ENCODE results near the gene ADAMTS12. TPM values are rescaled to one million over a fixed set of nuclear protein-coding genes. Genes with fewer than 3 reads are reported as not detected.

The ADAMTS12 gene
- total RNA-seq, 1 donor from 2014 or later = 10.4 TPM

- no peak for DNase-seq (ENCODE audit: low read depth, low spot score)
- Mint-ChIP-seq H3K4me1 (no peaks in the 10 kb centered on the region), H3K27me3 (ENCODE audit: low read depth) (no peaks in the 10 kb centered on the region), H3K9me3 (no peaks in the 10 kb centered on the region), H3K36me3 (ENCODE audit: low read depth) (no peaks in the 10 kb centered on the region), H3K4me3 (no peak overlapping the region), H3K27ac (ENCODE audit: unreplicated experiment) (no peak overlapping the region)
- TF ChIP-seq CTCF (conservative IDR thresholded peaks at IDR 0.05) = no peak
Measured at GRCh38 chr5:33801292-33801691, 90.5 kb downstream of the ADAMTS12 start.

- no peak overlapping the region for H3K4me3 Mint-ChIP-seq
- H3K27ac Mint-ChIP-seq (ENCODE audit: unreplicated experiment) = no peak overlapping the region
- peaks cover 7% of the 10 kb centered on the region for H3K4me1 Mint-ChIP-seq
- no peaks in the 10 kb centered on the region for H3K9me3 Mint-ChIP-seq
- no peak for TF ChIP-seq CTCF (conservative IDR thresholded peaks at IDR 0.05)
- DNase-seq (ENCODE audit: low read depth, low spot score) = no peak
- H3K36me3 Mint-ChIP-seq (ENCODE audit: low read depth) = no peaks in the 10 kb centered on the region
- H3K27me3 Mint-ChIP-seq (ENCODE audit: low read depth) = no peaks in the 10 kb centered on the region
Measured at GRCh38 chr5:33800241-33800950, 91.4 kb downstream of the ADAMTS12 start.

GRCh38 chr5:33795496-33795895 is 96.3 kb downstream of the ADAMTS12 start:
- no peak for DNase-seq (ENCODE audit: low read depth, low spot score)
- H3K36me3 Mint-ChIP-seq (ENCODE audit: low read depth) = no peaks in the 10 kb centered on the region
- no peak overlapping the region for H3K4me3 Mint-ChIP-seq
- H3K27ac Mint-ChIP-seq (ENCODE audit: unreplicated experiment) = no peak overlapping the region
- H3K4me1 Mint-ChIP-seq = peaks cover 7% of the 10 kb centered on the region
- no peaks in the 10 kb centered on the region for H3K27me3 Mint-ChIP-seq (ENCODE audit: low read depth)
- no peaks in the 10 kb centered on the region for H3K9me3 Mint-ChIP-seq
- TF ChIP-seq CTCF (conservative IDR thresholded peaks at IDR 0.05) = no peak

- no peak overlapping the region for H3K27ac Mint-ChIP-seq (ENCODE audit: unreplicated experiment)
- TF ChIP-seq CTCF (conservative IDR thresholded peaks at IDR 0.05) = no peak
- peaks cover 7% of the 10 kb centered on the region for H3K4me1 Mint-ChIP-seq
- H3K9me3 Mint-ChIP-seq = no peaks in the 10 kb centered on the region
- no peaks in the 10 kb centered on the region for H3K27me3 Mint-ChIP-seq (ENCODE audit: low read depth)
- DNase-seq (ENCODE audit: low read depth, low spot score) = no peak
- H3K36me3 Mint-ChIP-seq (ENCODE audit: low read depth) = no peaks in the 10 kb centered on the region
- H3K4me3 Mint-ChIP-seq = no peak overlapping the region
Measured at GRCh38 chr5:33794550-33795181, 97.1 kb downstream of the ADAMTS12 start.

GRCh38 chr5:33793836-33794549 is 97.8 kb downstream of the ADAMTS12 start:
- no peak for TF ChIP-seq CTCF (conservative IDR thresholded peaks at IDR 0.05)
- H3K36me3 Mint-ChIP-seq (ENCODE audit: low read depth) = no peaks in the 10 kb centered on the region
- H3K27ac Mint-ChIP-seq (ENCODE audit: unreplicated experiment) = no peak overlapping the region
- H3K4me1 Mint-ChIP-seq = peaks cover 7% of the 10 kb centered on the region
- H3K9me3 Mint-ChIP-seq = no peaks in the 10 kb centered on the region
- no peak overlapping the region for H3K4me3 Mint-ChIP-seq
- H3K27me3 Mint-ChIP-seq (ENCODE audit: low read depth) = no peaks in the 10 kb centered on the region
- DNase-seq (ENCODE audit: low read depth, low spot score) = no peak

Measured in neural crest cell (in vitro differentiated cells).